Mesenchymal stem cell (in vitro differentiated cells and primary cell): ENCODE data around the gene PSMB11.

Experiments used
- DNase-seq: peaks from one replicate; pipeline ENCODE4 v3.0.0-alpha.2; 2013
- H2AFZ ChIP-seq: one replicate; pipeline ENCODE4 v1.6.1; 2013; ENCODE audit warnings: low read depth, mild to moderate bottlenecking, control low read depth, inconsistent platforms, low read length, moderate library complexity
- H2AK5ac ChIP-seq: 2 replicates; pipeline ENCODE4 v1.6.1; 2013; ENCODE audit warnings: low read length, moderate library complexity, mild to moderate bottlenecking, inconsistent platforms; ENCODE audit not compliant: severe bottlenecking
- H2BK120ac ChIP-seq: one replicate; pipeline ENCODE4 v1.6.1; 2013; ENCODE audit warnings: low read depth, mild to moderate bottlenecking, inconsistent platforms, low read length, moderate library complexity
- H2BK12ac ChIP-seq, 2 experiments: one replicate each; pipeline ENCODE4 v1.6.1; 2013; ENCODE audit warnings: inconsistent platforms in 2 of 2, low read length in 2 of 2, mild to moderate bottlenecking in 2 of 2, moderate library complexity in 2 of 2, control low read depth in 1 of 2
- H2BK15ac ChIP-seq: one replicate; pipeline ENCODE4 v1.6.1; 2013; ENCODE audit warnings: mild to moderate bottlenecking, low read depth, inconsistent platforms; ENCODE audit not compliant: poor library complexity, severe bottlenecking
- H2BK5ac ChIP-seq: 2 replicates; pipeline ENCODE4 v1.6.1; 2013; ENCODE audit warnings: low read depth, mild to moderate bottlenecking, low read length, control low read depth, inconsistent platforms; ENCODE audit not compliant: poor library complexity, severe bottlenecking
- H3K14ac ChIP-seq, 2 experiments: one replicate each; pipeline ENCODE4 v1.6.1; 2013; ENCODE audit warnings: inconsistent platforms in 2 of 2, low read length in 2 of 2, control low read depth in 1 of 2, mild to moderate bottlenecking in 1 of 2, moderate library complexity in 1 of 2
- H3K18ac ChIP-seq, 2 experiments: one replicate each; pipeline ENCODE4 v1.6.1; 2013; ENCODE audit warnings: inconsistent platforms in 2 of 2, low read length in 2 of 2, control low read depth in 1 of 2, low read depth in 1 of 2, mild to moderate bottlenecking in 1 of 2
- H3K23ac ChIP-seq, 2 experiments: one replicate each; pipeline ENCODE4 v1.6.1; 2013; ENCODE audit warnings: inconsistent platforms in 2 of 2, low read length in 2 of 2, mild to moderate bottlenecking in 2 of 2, moderate library complexity in 2 of 2, control low read depth in 1 of 2
- H3K27ac ChIP-seq: 2 replicates; pipeline ENCODE4 v1.5.1; 2013; ENCODE audit warnings: mild to moderate bottlenecking, moderate library complexity, low read length, control low read depth, inconsistent platforms; ENCODE audit not compliant: poor library complexity, severe bottlenecking
- H3K27me3 ChIP-seq, 2 experiments: 2 replicates each; pipeline versions ENCODE4 v1.6.1 to v1.7.0; 2013; ENCODE audit warnings: low read length in 2 of 2, mild to moderate bottlenecking in 2 of 2, moderate library complexity in 2 of 2, control low read depth in 1 of 2, inconsistent platforms in 1 of 2; ENCODE audit not compliant: control insufficient read depth in 1 of 2, insufficient read depth in 1 of 2
- H3K36me3 ChIP-seq, 2 experiments: 2 replicates each; pipeline versions ENCODE4 v1.6.1 to v1.7.0; 2013; ENCODE audit warnings: low read length in 2 of 2, control low read depth in 1 of 2, inconsistent platforms in 1 of 2, low read depth in 1 of 2, mild to moderate bottlenecking in 1 of 2; ENCODE audit not compliant: insufficient read depth in 2 of 2, control insufficient read depth in 1 of 2
- H3K4ac ChIP-seq, 2 experiments: one replicate each; pipeline ENCODE4 v1.6.1; 2013; ENCODE audit warnings: inconsistent platforms in 2 of 2, low read length in 2 of 2, mild to moderate bottlenecking in 2 of 2, moderate library complexity in 2 of 2, control low read depth in 1 of 2, low read depth in 1 of 2
- H3K4me1 ChIP-seq: 2 replicates; pipeline ENCODE4 v1.6.1; 2013; ENCODE audit warnings: low read depth, low read length, control low read depth; ENCODE audit not compliant: control insufficient read depth, insufficient read depth
- H3K4me2 ChIP-seq: 2 replicates; pipeline ENCODE4 v1.6.1; 2013; ENCODE audit warnings: low read length, mild to moderate bottlenecking, inconsistent platforms; ENCODE audit not compliant: poor library complexity, severe bottlenecking
- H3K4me3 ChIP-seq, 2 experiments: 2 replicates each; pipeline versions ENCODE4 v1.5.1 to v1.7.0; 2013; ENCODE audit warnings: low read length in 2 of 2, mild to moderate bottlenecking in 2 of 2, control low read depth in 1 of 2, low read depth in 1 of 2; ENCODE audit not compliant: insufficient read depth in 1 of 2
- H3K79me1 ChIP-seq: replicated peaks from 2 replicates; pipeline ENCODE4 v1.6.1; 2013; ENCODE audit warnings: mild to moderate bottlenecking, control low read depth, low read length, inconsistent platforms; ENCODE audit not compliant: poor library complexity, severe bottlenecking
- H3K9ac ChIP-seq: 2 replicates; pipeline ENCODE4 v1.7.0; 2013; ENCODE audit warnings: mild to moderate bottlenecking, low read length, moderate library complexity
- H3K9me3 ChIP-seq: 2 replicates; pipeline ENCODE4 v1.7.0; 2013; ENCODE audit warnings: mild to moderate bottlenecking, low read length; ENCODE audit not compliant: control insufficient read depth
- H4K8ac ChIP-seq: one replicate; pipeline ENCODE4 v1.6.1; 2013; ENCODE audit warnings: inconsistent platforms, mild to moderate bottlenecking, low read length, moderate library complexity
- H4K91ac ChIP-seq: one replicate; pipeline ENCODE4 v1.6.1; 2013; ENCODE audit warnings: mild to moderate bottlenecking, low read length, inconsistent platforms
- WGBS: methylation state at CpG from one replicate; pipeline ENCODE4 v1.1.7; 2013; ENCODE audit warnings: mixed read lengths; 5-methylcytosine and 5-hydroxymethylcytosine counted together

Gene PSMB11

GRCh38 chr14:23070262-23071129 is 28.5 kb downstream of the PSMB11 start:
- no peak overlapping the region for H3K14ac ChIP-seq

DNA sequence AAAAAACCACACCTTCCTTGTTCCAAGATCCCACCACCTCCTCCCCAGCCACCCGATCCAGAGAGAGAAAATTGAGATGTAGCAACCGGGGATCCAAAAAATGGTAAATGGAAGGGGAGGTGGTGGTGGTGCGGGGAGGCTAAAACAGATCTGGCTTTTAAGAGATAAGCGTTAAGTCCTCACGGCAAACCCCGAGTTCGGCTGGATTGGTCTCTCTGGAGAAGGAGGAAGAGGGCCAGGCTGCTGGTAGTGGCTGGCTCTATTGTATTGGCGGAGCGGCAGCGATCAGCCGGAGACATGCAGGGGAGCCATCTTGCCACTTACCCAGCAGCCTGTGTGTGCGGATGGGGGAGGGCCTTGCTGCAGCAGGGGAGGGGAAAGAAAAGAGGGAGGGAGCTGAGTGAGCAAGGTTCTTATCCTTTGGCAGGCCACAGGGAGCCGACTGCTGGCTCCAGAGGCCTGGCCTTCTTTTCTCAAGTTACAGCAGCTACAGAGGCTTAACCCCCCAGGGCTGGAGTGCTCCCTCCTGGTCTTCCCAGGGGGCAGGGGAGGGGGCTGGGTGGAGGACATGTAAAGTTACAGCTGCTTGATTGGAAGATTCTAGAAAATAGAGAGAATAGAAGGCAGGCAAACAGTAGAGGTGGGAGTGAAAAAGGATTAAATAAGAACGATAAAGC is 29.4 kb downstream of the PSMB11 start:
- H3K36me3 ChIP-seq: peaks cover 41 to 78% of the 10 kb centered on the region in 2 experiments
- no peaks in the 10 kb centered on the region for H3K9me3 ChIP-seq
- H3K18ac ChIP-seq: peak overlapping the region; percentile 72 to 94
- H2BK12ac ChIP-seq: no peak overlapping the region
- no peak overlapping the region for H2BK15ac ChIP-seq
- H2AFZ ChIP-seq: no peak overlapping the region
- H3K79me1 ChIP-seq: peaks cover 9% of the 10 kb centered on the region
- peak overlapping the region; percentile 72 for H4K8ac ChIP-seq
- H2AK5ac ChIP-seq: peak overlapping the region; percentile 75
- peak overlapping the region; percentile 70 to 97 for H3K4me3 ChIP-seq
- H3K4me2 ChIP-seq: peak overlapping the region; percentile 95
- no peak overlapping the region for H3K23ac ChIP-seq
- peak overlapping the region; percentile 7 for H2BK120ac ChIP-seq
- H2BK5ac ChIP-seq: peak overlapping the region; percentile 85
- peak overlapping the region in 1 of 2 experiments; percentile 22 for H3K14ac ChIP-seq
- H4K91ac ChIP-seq: no peak overlapping the region
- peak overlapping the region; percentile 48 to 93 for H3K4ac ChIP-seq
- H3K4me1 ChIP-seq: peaks cover 23% of the 10 kb centered on the region
- peak; percentile 94 for DNase-seq
- 5% methylated on average over 14 of the region's 14 CpGs for WGBS
- peak overlapping the region; percentile 87 for H3K27ac ChIP-seq
- peak overlapping the region; percentile 99 for H3K9ac ChIP-seq
- no peaks in the 10 kb centered on the region for H3K27me3 ChIP-seq

More at GRCh38 chr14:23070262-23071129, 28.5 kb downstream of the PSMB11 start:
- Histone ChIP-seq H3K9ac (peak overlapping the region; percentile 99), H2AFZ (no peak overlapping the region), H2BK5ac (no peak overlapping the region), H3K9me3 (no peaks in the 10 kb centered on the region), H3K27me3 (no peaks in the 10 kb centered on the region), H3K4ac (peak overlapping the region in 1 of 2 experiments; percentile 54), H3K27ac (peak overlapping the region; percentile 87), H2BK12ac (no peak overlapping the region), H2BK15ac (no peak overlapping the region), H2AK5ac (peak overlapping the region; percentile 36), H3K79me1 (peaks cover 3% of the 10 kb centered on the region), H3K18ac (peak overlapping the region in 1 of 2 experiments; percentile 70), H3K4me2 (peak overlapping the region; percentile 95), H3K36me3 (peaks cover 38 to 78% of the 10 kb centered on the region in 2 experiments), H3K4me1 (peaks cover 25% of the 10 kb centered on the region), H2BK120ac (no peak overlapping the region), H4K91ac (no peak overlapping the region), H4K8ac (no peak overlapping the region), H3K23ac (no peak overlapping the region), H3K4me3 (peak overlapping the region; percentile 70 to 97)
- DNase-seq: no peak
- under 1% methylated on average over 5 of the region's 10 CpGs for WGBS

DNA sequence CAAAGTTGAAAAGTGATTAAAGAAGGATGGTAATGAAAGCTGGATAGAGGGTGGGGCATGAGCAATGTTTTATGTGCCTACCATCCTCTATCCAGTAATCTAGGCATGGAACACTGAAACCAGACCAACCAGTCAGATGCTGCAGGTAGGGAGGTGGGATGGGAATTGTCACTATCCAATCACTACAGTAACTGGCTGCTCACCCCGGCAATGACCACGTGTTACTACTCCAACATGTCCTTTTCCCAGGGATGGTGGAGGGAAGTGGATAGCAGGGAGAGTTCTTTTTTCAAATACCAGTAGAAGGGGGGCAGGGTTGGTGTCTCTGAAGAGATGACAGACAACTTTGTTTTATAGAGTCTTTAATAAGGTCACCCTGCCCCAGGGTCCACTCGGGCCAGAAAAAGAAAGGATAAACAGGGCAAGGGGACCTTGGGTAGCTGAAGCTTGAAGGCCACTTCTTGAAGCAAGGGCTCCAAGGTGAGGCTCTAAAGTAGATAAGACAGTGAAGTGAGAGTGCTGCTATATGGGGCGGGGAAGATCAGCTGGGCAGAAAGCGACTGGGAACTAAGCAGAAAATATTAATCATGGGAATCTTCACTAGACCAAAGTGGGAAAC is 30.0 kb downstream of the PSMB11 start:
- peak overlapping the region; percentile 8 for H2BK15ac ChIP-seq
- peak overlapping the region in 1 of 2 experiments; percentile 96 for H3K18ac ChIP-seq
- H3K9me3 ChIP-seq: no peaks in the 10 kb centered on the region
- peak overlapping the region; percentile 63 for H3K27ac ChIP-seq
- peak overlapping the region in 1 of 2 experiments; percentile 54 for H3K4ac ChIP-seq
- H3K4me3 ChIP-seq: peak overlapping the region in 1 of 2 experiments; percentile 97
- H3K4me2 ChIP-seq: no peak overlapping the region
- peaks cover 35 to 79% of the 10 kb centered on the region in 2 experiments for H3K36me3 ChIP-seq
- H4K91ac ChIP-seq: no peak overlapping the region
- H3K79me1 ChIP-seq: peaks cover 12% of the 10 kb centered on the region
- H3K4me1 ChIP-seq: peaks cover 22% of the 10 kb centered on the region
- no peak overlapping the region for H2BK5ac ChIP-seq
- WGBS: 75% methylated on average over 3 of the region's 5 CpGs
- H2BK120ac ChIP-seq: no peak overlapping the region
- no peak for DNase-seq
- H3K27me3 ChIP-seq: no peaks in the 10 kb centered on the region
- peak overlapping the region; percentile 99 for H3K9ac ChIP-seq
- no peak overlapping the region for H2AFZ ChIP-seq
- H3K14ac ChIP-seq: no peak overlapping the region
- H4K8ac ChIP-seq: no peak overlapping the region
- H3K23ac ChIP-seq: no peak overlapping the region
- peak overlapping the region in 1 of 2 experiments; percentile 70 for H2BK12ac ChIP-seq
- peak overlapping the region; percentile 79 for H2AK5ac ChIP-seq
